CD8-positive, alpha-beta memory T cell (primary cell): Measurements from ENCODE around the gene TNRC6C. TPM values are rescaled to one million over a fixed set of nuclear protein-coding genes. Genes with fewer than 3 reads are reported as not detected.
"Not testable (repeated sequence)": the region's sequence is repeated elsewhere in the genome, so short reads cannot be mapped to it uniquely, and the experiment has no call there.

Experiments used
- CTCF ChIA-PET: fragments of 350-600 bp; sonication (Branson Sonifier 250); formaldehyde crosslinking; loops from one replicate; lab custom pipeline; 2021; ENCODE audit warnings: antibody characterized with exemption; lab: Charles Lee
- POLR2A ChIA-PET: fragments of 350-600 bp; sonication (Branson Sonifier 250); formaldehyde crosslinking; loops from one replicate; lab custom pipeline; 2021; ENCODE audit warnings: antibody characterized with exemption; lab: Charles Lee
- DNase-seq, 5 donors: peaks; one replicate each; pipeline versions ENCODE4 v3.0.0 to v3.0.0-alpha.2; 2020 to 2022; ENCODE audit warnings: mixed read lengths in 1 of 5
- H3K27ac ChIP-seq: one replicate; pipeline ENCODE4 v1.7.0; 2013; ENCODE audit warnings: low read depth, mild to moderate bottlenecking, low read length, moderate library complexity
- H3K27me3 ChIP-seq: 2 replicates; pipeline ENCODE4 v1.7.0; 2013; ENCODE audit warnings: low read length, mild to moderate bottlenecking; ENCODE audit not compliant: insufficient read depth, poor library complexity, severe bottlenecking
- H3K36me3 ChIP-seq: 2 replicates; pipeline ENCODE4 v1.7.0; 2013; ENCODE audit warnings: mild to moderate bottlenecking, low read length, moderate library complexity; ENCODE audit not compliant: insufficient read depth
- H3K4me1 ChIP-seq: 2 replicates; pipeline ENCODE4 v1.7.0; 2013; ENCODE audit warnings: mild to moderate bottlenecking, low read length, moderate library complexity; ENCODE audit not compliant: insufficient read depth
- H3K4me3 ChIP-seq: 2 replicates; pipeline ENCODE4 v1.7.0; 2013; ENCODE audit warnings: mild to moderate bottlenecking, low read length
- H3K9me3 ChIP-seq: 2 replicates; pipeline ENCODE4 v1.7.0; 2013; ENCODE audit warnings: mild to moderate bottlenecking, low read length
- H3K27ac Mint-ChIP-seq, 8 donors: one replicate each; pipeline ENCODE4 v1.8.0; 2020 to 2021; ENCODE audit warnings: mixed read lengths in 8 of 8, mild to moderate bottlenecking in 6 of 8, inconsistent platforms in 3 of 8, moderate library complexity in 3 of 8
- H3K27me3 Mint-ChIP-seq, 2 donors: one replicate each; pipeline ENCODE4 v1.8.0; 2020 to 2021; ENCODE audit warnings: mixed read lengths in 2 of 2, mild to moderate bottlenecking in 1 of 2, moderate library complexity in 1 of 2
- H3K36me3 Mint-ChIP-seq, 3 donors: one replicate each; pipeline ENCODE4 v1.8.0; 2020 to 2021; ENCODE audit warnings: mixed read lengths in 3 of 3, inconsistent platforms in 1 of 3, mild to moderate bottlenecking in 1 of 3
- H3K4me1 Mint-ChIP-seq, 3 donors: one replicate each; pipeline ENCODE4 v1.8.0; 2020 to 2021; ENCODE audit warnings: mixed read lengths in 3 of 3, inconsistent platforms in 1 of 3, mild to moderate bottlenecking in 1 of 3
- H3K4me3 Mint-ChIP-seq, 7 donors: one replicate each; pipeline ENCODE4 v1.8.0; 2020 to 2021; ENCODE audit warnings: mixed read lengths in 7 of 7, mild to moderate bottlenecking in 6 of 7, moderate library complexity in 4 of 7, inconsistent platforms in 2 of 7
- H3K9me3 Mint-ChIP-seq, 5 donors: one replicate each; pipeline ENCODE4 v1.8.0; 2020 to 2022; ENCODE audit warnings: mixed read lengths in 5 of 5, mild to moderate bottlenecking in 3 of 5, moderate library complexity in 2 of 5, inconsistent platforms in 1 of 5
- polyA plus RNA-seq: library from polyadenylated mRNA; unstranded; fragments of 300-500 nt; fragmentation: Illumina TruSeq; gene quantifications from one replicate; pipeline ENCODE4 v1.2.3, GENCODE V29; 2021
- total RNA-seq, 2 experiments: library from RNA; stranded (reverse); gene quantifications; one replicate each; pipeline ENCODE4 v1.2.3, GENCODE V29; 2021

TNRC6C gene
- total and polyA plus RNA-seq, 3 experiments from 2014 or later = 7.4 to 28.1 (median 25.9) TPM

DNA sequence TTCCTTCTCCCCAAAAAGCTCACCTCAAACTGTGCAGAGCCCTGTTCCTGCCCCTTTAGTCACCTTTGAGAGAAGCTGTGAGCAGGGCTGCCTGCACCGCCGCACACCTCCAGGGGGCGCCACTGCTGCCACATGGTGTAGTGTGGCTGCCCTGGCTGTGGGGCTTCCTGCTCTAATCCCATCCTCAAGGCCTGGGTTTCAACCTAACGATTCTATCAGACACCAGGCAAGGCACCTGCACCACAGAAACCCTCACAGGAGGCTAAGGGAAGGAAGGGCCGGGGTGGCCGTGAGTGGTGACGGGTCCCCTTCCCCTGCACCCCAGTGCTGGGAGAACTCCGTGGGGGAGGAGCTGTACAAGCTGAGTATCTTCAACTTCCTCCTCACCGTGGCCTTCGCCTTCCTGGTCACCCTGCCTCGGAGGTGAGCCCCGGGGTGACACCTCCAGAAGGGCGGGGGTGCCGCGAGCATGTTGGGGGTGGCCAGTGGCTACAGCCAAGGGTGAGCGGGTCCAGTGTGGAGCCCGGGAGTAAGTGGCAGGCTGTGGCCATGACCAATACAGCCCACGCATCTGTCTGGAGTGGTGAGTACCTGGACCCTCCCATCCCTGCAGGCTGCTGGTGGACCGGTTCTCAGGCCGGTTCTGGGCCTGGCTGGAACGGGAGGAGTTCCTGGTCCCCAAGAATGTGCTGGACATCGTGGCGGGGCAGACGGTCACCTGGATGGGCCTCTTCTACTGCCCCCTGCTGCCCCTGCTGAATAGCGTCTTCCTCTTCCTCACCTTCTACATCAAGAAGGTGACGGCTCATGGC lies 179.1 kb downstream of the TNRC6C start:
- peaks cover 0 to 2% of the 10 kb centered on the region in 2 donors for H3K27me3 Mint-ChIP-seq
- Histone ChIP-seq H3K36me3 (peaks cover 54% of the 10 kb centered on the region), H3K27ac (peak overlapping the region; percentile 35), H3K4me3 (no peak overlapping the region), H3K9me3 (no peaks in the 10 kb centered on the region), H3K27me3 (no peaks in the 10 kb centered on the region), H3K4me1 (peaks cover 94% of the 10 kb centered on the region)
- H3K4me1 Mint-ChIP-seq = peaks cover 62 to 87% (median 78%) of the 10 kb centered on the region in 3 donors
- peak overlapping the region; percentile 59 to 94 (median 78) for H3K27ac Mint-ChIP-seq
- H3K9me3 Mint-ChIP-seq = no peaks in the 10 kb centered on the region
- peak overlapping the region; percentile 11 to 80 (median 51) for H3K4me3 Mint-ChIP-seq
- ChIA-PET POLR2A (interaction anchor here (0.5 to 17.3 kb wide), 4 partner anchors 13 to 36 kb away, joined by 3 to 333 read pairs (median 4); partner anchors contain the start of genes TMC6 and TMC8), CTCF (interaction anchor here (0.9 to 8.1 kb wide), 11 partner anchors 10 to 52 kb away, joined by 3 to 100 read pairs (median 4); partner anchors contain the start of gene TMC6)
- peaks cover 3 to 76% (median 15%) of the 10 kb centered on the region in 3 donors for H3K36me3 Mint-ChIP-seq
- DNase-seq = peak in 3 of 5 donors; percentile 47 to 68 (median 54)

DNA sequence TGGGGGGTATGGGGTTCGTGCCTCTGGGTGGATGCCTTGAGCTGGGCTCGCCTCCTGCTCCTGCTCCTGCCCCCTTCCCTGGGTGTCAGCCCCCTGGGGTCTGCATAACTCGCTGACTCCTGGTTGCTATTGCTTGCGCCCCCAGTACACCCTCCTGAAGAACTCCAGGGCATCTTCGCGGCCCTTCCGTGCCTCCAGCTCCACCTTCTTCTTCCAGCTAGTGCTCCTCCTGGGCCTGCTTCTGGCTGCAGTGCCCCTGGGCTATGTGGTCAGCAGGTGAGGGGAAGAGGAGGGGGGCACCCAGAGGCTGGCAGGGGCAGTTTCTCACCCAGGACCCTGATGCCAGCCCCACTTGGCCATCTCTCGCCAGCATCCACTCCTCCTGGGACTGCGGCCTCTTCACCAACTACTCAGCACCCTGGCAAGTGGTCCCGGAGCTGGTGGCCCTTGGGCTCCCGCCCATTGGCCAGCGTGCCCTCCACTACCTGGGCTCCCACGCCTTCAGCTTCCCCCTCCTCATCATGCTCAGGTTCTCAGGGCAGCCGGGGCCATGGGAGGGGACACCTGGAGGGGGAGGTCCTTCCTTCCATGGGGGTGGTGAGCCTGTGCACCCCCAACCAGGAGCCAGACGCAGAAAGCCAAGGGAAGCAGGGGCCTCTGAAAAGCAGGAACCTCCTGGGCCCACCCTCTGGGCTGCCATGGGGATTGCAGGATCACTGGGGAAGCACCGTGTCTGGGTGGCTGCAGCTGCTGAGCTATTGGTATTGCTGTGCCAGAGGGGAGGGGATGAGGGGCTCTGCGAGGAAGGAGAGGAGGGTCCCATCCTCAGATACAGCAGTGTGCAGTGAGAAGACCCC lies 179.9 kb downstream of the TNRC6C start:
- Mint-ChIP-seq H3K27ac (peak overlapping the region in 6 of 8 donors; percentile 43 to 86 (median 64)), H3K9me3 (no peaks in the 10 kb centered on the region), H3K36me3 (peaks cover 3 to 69% (median 15%) of the 10 kb centered on the region in 3 donors), H3K4me3 (no peak overlapping the region), H3K27me3 (no peaks in the 10 kb centered on the region), H3K4me1 (peaks cover 58 to 85% (median 72%) of the 10 kb centered on the region in 3 donors)
- H3K4me1 ChIP-seq = peaks cover 90% of the 10 kb centered on the region
- H3K9me3 ChIP-seq = no peaks in the 10 kb centered on the region
- POLR2A ChIA-PET = interaction anchor here (0.5 to 17.3 kb wide), 5 partner anchors 14 to 44 kb away, joined by 3 to 333 read pairs (median 4); partner anchors contain the start of genes TMC6 and TMC8
- H3K36me3 ChIP-seq = peaks cover 47% of the 10 kb centered on the region
- CTCF ChIA-PET = interaction anchor here (0.9 to 8.1 kb wide), 12 partner anchors 8 to 53 kb away, joined by 3 to 100 read pairs (median 6); partner anchors contain the start of genes TMC6 and TMC8
- H3K27me3 ChIP-seq = no peaks in the 10 kb centered on the region
- H3K27ac ChIP-seq = no peak overlapping the region
- no peak overlapping the region for H3K4me3 ChIP-seq
- peak in 1 of 5 donors; percentile 49 for DNase-seq

DNA sequence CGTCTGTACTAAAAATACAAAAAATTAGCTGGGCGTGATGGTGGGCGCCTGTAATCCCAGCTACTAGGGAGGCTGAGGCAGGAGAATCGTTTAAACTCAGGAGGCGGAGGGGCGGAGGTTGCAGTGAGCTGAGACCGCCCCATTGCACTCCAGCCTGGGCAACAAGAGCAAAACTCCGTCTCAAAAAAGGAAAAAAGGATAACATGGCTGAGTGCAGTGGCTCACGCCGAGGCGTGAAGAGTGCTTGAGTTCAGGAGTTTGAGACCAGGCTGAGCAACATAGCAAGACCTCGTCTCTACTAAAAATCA lies 181.3 kb downstream of the TNRC6C start:
- not testable (repeated sequence) for DNase-seq, H3K27me3 Mint-ChIP-seq, H3K9me3 Mint-ChIP-seq, H3K9me3 ChIP-seq, H3K27me3 ChIP-seq
- H3K4me3 ChIP-seq = peak overlapping the region; percentile 12
- H3K36me3 ChIP-seq = peaks cover 35% of the 10 kb centered on the region
- ChIA-PET CTCF (interaction anchor here (0.7 to 8.1 kb wide), 7 partner anchors 10 to 111 kb away, joined by 3 to 100 read pairs (median 12); partner anchors contain the start of genes TMC6 and TMC8), POLR2A (interaction anchor here (0.7 to 17.3 kb wide), 7 partner anchors 15 to 181 kb away, joined by 3 to 333 read pairs (median 7); partner anchors contain the start of genes TMC6, TMC8 and TNRC6C)
- H3K4me3 Mint-ChIP-seq = peak overlapping the region in 6 of 7 donors; percentile 32 to 82 (median 60)
- peak overlapping the region; percentile 54 for H3K27ac ChIP-seq
- peak overlapping the region; percentile 73 to 95 (median 92) for H3K27ac Mint-ChIP-seq
- H3K4me1 Mint-ChIP-seq = peaks cover 47 to 86% (median 60%) of the 10 kb centered on the region in 3 donors
- H3K36me3 Mint-ChIP-seq = peaks cover 3 to 56% (median 8%) of the 10 kb centered on the region in 3 donors
- peaks cover 82% of the 10 kb centered on the region for H3K4me1 ChIP-seq

DNA sequence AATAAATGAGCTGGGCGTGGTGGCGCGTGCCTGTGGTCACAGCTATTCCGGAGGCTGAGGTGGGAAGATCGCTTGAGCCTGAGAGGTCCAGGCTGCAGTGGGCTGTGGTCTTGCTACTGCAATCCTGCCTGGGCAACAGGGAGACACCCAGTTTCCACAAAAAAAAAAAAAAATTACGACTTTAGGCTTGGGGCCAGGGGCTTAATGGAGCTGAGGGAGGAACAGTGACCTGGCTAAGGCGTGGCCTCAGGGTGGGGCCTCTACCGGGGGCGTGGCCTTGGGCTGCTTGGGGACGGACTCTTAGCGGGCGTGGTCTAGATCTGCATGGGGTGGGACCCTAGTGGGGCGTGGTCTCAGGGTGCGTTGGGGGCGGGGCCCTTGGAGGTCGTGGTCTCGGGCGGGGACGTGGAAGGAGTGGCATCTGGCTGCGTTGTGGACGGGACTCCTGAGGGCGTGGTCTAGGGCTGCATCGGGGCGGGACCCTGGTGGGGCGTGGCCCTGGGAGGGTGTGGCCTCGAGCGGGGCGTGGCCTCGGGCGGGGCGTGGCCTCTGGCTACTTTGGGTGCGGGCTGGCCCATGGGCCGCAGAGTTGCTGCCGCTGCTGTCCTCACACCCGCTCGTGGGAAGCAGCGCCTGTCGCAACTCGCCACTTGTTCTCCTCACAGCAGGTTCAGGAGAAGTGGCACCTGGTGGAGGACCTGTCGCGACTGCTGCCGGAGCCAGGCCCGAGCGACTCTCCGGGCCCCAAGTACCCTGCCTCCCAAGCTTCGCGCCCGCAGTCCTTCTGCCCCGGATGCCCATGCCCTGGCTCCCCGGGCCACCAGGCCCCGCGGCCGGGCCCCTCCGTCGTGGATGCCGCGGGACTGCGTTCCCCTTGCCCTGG lies 181.9 kb downstream of the TNRC6C start:
- no peaks in the 10 kb centered on the region for H3K9me3 ChIP-seq
- H3K36me3 ChIP-seq = peaks cover 29% of the 10 kb centered on the region
- Mint-ChIP-seq H3K36me3 (peaks cover 3 to 50% (median 7%) of the 10 kb centered on the region in 3 donors), H3K4me1 (peaks cover 46 to 84% (median 58%) of the 10 kb centered on the region in 3 donors), H3K27me3 (no peaks in the 10 kb centered on the region), H3K27ac (peak overlapping the region; percentile 87 to 95 (median 92)), H3K9me3 (no peaks in the 10 kb centered on the region), H3K4me3 (peak overlapping the region; percentile 32 to 82 (median 64))
- peaks cover 76% of the 10 kb centered on the region for H3K4me1 ChIP-seq
- ChIA-PET CTCF (interaction anchor here (0.7 to 8.1 kb wide), 7 partner anchors 10 to 110 kb away, joined by 3 to 100 read pairs (median 12); partner anchors contain the start of genes TMC6 and TMC8), POLR2A (interaction anchor here (0.6 to 17.3 kb wide), 10 partner anchors 16 to 701 kb away, joined by 3 to 333 read pairs (median 6); partner anchors contain the start of genes TMC6, TMC8 and TNRC6C)
- peak overlapping the region; percentile 12 for H3K4me3 ChIP-seq
- H3K27me3 ChIP-seq = no peaks in the 10 kb centered on the region
- H3K27ac ChIP-seq = peak overlapping the region; percentile 54
- peak; percentile 92 to 95 (median 94) for DNase-seq

DNA sequence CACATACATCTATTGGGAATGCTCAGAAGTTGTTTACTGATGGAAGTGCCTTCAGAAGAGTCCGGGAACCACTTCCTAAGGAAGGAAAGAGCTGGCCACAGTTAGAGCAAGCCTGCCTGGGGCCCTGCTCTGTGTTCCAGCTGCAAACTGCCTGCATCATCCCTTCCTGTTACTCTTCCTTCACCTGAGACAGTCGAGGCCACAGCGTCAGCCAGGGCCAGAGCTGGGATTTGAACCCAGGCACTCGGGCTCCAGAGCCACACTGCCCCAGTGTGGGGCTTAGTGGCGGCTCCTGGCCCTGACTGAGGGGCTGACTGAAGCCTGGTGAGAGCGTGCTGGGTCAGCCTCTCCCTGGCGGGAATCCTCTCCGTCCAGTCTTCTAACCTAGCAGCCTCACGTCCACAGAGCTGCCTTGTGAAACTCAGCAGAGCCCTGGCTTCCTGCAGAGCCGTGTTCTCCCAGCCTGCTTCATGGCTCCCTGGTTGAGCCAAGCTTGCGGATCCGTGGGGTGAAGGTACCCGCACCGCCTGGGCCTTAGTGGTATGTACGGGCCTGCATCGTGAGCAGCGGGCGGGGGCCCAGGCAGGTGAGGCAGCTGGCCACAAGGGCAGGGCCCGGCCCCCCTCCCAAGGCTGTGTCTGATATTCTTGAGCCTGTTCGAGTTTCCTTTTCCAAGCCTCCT lies 183.1 kb downstream of the TNRC6C start:
- H3K27ac Mint-ChIP-seq = peak overlapping the region in 4 of 8 donors; percentile 23 to 50 (median 30)
- H3K27me3 Mint-ChIP-seq = no peaks in the 10 kb centered on the region
- no peak overlapping the region for H3K27ac ChIP-seq
- H3K36me3 Mint-ChIP-seq = peaks cover 0 to 38% (median 2%) of the 10 kb centered on the region in 3 donors
- H3K27me3 ChIP-seq = no peaks in the 10 kb centered on the region
- no peak for DNase-seq
- H3K9me3 ChIP-seq = no peaks in the 10 kb centered on the region
- no peak overlapping the region for H3K4me3 ChIP-seq
- no peaks in the 10 kb centered on the region for H3K9me3 Mint-ChIP-seq
- no peak overlapping the region for H3K4me3 Mint-ChIP-seq
- peaks cover 37 to 73% (median 47%) of the 10 kb centered on the region in 3 donors for H3K4me1 Mint-ChIP-seq
- CTCF ChIA-PET = interaction anchor here (0.7 to 0.8 kb wide), 2 partner anchors 11 to 29 kb away, joined by 3 to 4 read pairs; no protein-coding TSS in a partner anchor
- peaks cover 18% of the 10 kb centered on the region for H3K36me3 ChIP-seq
- peaks cover 66% of the 10 kb centered on the region for H3K4me1 ChIP-seq
- POLR2A ChIA-PET = interaction anchor here (0.6 to 17.3 kb wide), 3 partner anchors 17 to 973 kb away, joined by 3 to 333 read pairs (median 4); partner anchors contain the start of genes TMC6 and TMC8

DNA sequence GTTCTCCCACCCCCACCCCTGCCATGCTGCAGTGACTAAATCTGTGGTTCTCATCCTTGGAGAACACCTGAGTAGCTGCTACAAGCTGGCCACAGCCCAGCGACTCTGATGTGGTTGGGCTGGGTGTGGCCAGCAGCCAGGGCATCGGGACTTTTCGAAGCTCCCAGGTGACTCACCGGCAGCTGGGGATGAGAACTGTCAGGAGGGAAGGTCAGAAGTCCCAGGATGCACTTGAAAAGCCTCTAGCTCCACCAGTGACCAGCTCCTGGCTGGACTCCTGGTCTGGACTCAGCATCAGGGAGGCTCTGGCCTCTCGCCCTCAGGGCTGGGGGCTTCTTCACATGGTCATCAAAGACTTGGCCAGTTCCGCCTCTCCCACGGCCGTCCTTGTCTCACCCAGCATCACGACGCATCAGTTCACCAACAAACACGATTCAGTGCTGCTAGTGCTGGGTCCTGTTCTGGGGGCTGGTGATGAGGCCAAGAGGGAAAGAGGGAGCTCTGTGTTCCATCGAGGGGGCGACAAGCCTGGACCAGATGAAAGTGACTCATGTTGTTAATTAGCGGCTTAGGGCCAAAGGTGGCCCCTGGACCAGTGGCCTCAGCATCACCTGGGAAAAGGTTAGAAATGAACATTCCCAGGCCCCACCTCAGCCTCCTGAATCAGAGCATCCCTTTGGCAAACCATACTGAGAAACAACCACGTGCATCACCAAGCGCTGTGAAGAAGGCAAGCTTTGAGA lies 183.8 kb downstream of the TNRC6C start:
- H3K27me3 Mint-ChIP-seq = no peaks in the 10 kb centered on the region
- H3K27ac Mint-ChIP-seq = peak overlapping the region in 3 of 8 donors; percentile 33 to 80 (median 50)
- Histone ChIP-seq H3K9me3 (no peaks in the 10 kb centered on the region), H3K36me3 (peaks cover 13% of the 10 kb centered on the region), H3K4me1 (peaks cover 66% of the 10 kb centered on the region), H3K27ac (no peak overlapping the region), H3K4me3 (no peak overlapping the region), H3K27me3 (no peaks in the 10 kb centered on the region)
- H3K4me3 Mint-ChIP-seq = no peak overlapping the region
- no peak for DNase-seq
- ChIA-PET CTCF (interaction anchor here (0.7 to 0.8 kb wide), 3 partner anchors 10 to 34 kb away, joined by 3 to 4 read pairs (median 3); no protein-coding TSS in a partner anchor), POLR2A (interaction anchor here (0.7 to 17.3 kb wide), 3 partner anchors 18 to 282 kb away, joined by 4 to 333 read pairs (median 4); partner anchors contain the start of genes TMC6 and TMC8)
- H3K36me3 Mint-ChIP-seq = peaks cover 0 to 31% (median under 1%) of the 10 kb centered on the region in 3 donors
- no peaks in the 10 kb centered on the region for H3K9me3 Mint-ChIP-seq
- H3K4me1 Mint-ChIP-seq = peaks cover 30 to 66% (median 39%) of the 10 kb centered on the region in 3 donors
